IPS-18c (cell line): ENCODE data around the gene TBL1Y.

Experiments used
- H3K4me3 ChIP-seq: 2 replicates; pipeline ENCODE4 v1.7.0; 2013; ENCODE audit warnings: low read depth, mild to moderate bottlenecking, low read length, moderate library complexity; ENCODE audit not compliant: insufficient read depth
- H3K9me3 ChIP-seq: one replicate; pipeline ENCODE4 v1.6.1; 2013; ENCODE audit warnings: mild to moderate bottlenecking, low read length, moderate library complexity; ENCODE audit not compliant: control insufficient read depth, insufficient read depth

TBL1Y gene

GRCh38 chrY:7125136-7126056 is 214.9 kb downstream of the TBL1Y start:
- H3K9me3 ChIP-seq: no peaks in the 10 kb centered on the region

GRCh38 chrY:7128211-7128610 is 217.7 kb downstream of the TBL1Y start:
- no peaks in the 10 kb centered on the region for H3K9me3 ChIP-seq

More at GRCh38 chrY:7125136-7126056, 214.9 kb downstream of the TBL1Y start:
- H3K4me3 ChIP-seq: no peak overlapping the region

More at GRCh38 chrY:7128211-7128610, 217.7 kb downstream of the TBL1Y start:
- no peak overlapping the region for H3K4me3 ChIP-seq
